DOHH2 (cell line): ENCODE measurements around the gene MYH13.

Experiments used
- H3F3A ChIP-seq: fragments of 200-600 bp; sonication (generic), shearing (Covaris generic); 2 replicates; pipeline ENCODE4 v1.6.0; 2016; ENCODE audit warnings: antibody characterized with exemption, mild to moderate bottlenecking; ENCODE audit not compliant: control insufficient read depth, insufficient read depth
- H3K27ac ChIP-seq: fragments of 200-600 bp; sonication (generic); 2 replicates; pipeline ENCODE4 v1.5.1; 2014; ENCODE audit warnings: low read depth, mild to moderate bottlenecking, low read length, moderate library complexity
- H3K27me3 ChIP-seq: fragments of 200-600 bp; sonication (generic); 2 replicates; pipeline ENCODE4 v1.6.1; 2014; ENCODE audit warnings: mild to moderate bottlenecking, low read length, mixed read lengths; ENCODE audit not compliant: control insufficient read depth
- H3K36me3 ChIP-seq: fragments of 200-600 bp; sonication (generic); 2 replicates; pipeline ENCODE4 v1.6.1; 2014; ENCODE audit warnings: mild to moderate bottlenecking, low read length, moderate library complexity, mixed read lengths; ENCODE audit not compliant: control insufficient read depth
- H3K4me1 ChIP-seq: fragments of 200-600 bp; sonication (generic); 2 replicates; pipeline ENCODE4 v1.6.1; 2014; ENCODE audit warnings: mild to moderate bottlenecking, low read length, mixed read lengths; ENCODE audit not compliant: control insufficient read depth
- H3K4me2 ChIP-seq: fragments of 200-600 bp; sonication (generic); 2 replicates; pipeline ENCODE4 v1.6.0; 2014; ENCODE audit warnings: mild to moderate bottlenecking, low read length, moderate library complexity
- H3K4me3 ChIP-seq: fragments of 200-600 bp; sonication (generic); 2 replicates; pipeline ENCODE4 v1.5.1; 2014; ENCODE audit warnings: mild to moderate bottlenecking, low read length, mixed read lengths
- H3K79me2 ChIP-seq: fragments of 200-600 bp; sonication (generic); 2 replicates; pipeline ENCODE4 v1.6.1; 2014; ENCODE audit warnings: mild to moderate bottlenecking, low read length, mixed read lengths; ENCODE audit not compliant: control insufficient read depth
- H3K9me2 ChIP-seq: fragments of 200-600 bp; sonication (generic); replicated peaks from 2 replicates; pipeline ENCODE4 v1.6.1; 2014; ENCODE audit warnings: mild to moderate bottlenecking, low read length, mixed read lengths; ENCODE audit not compliant: control insufficient read depth
- H3K9me3 ChIP-seq: fragments of 200-600 bp; sonication (generic); 2 replicates; pipeline ENCODE4 v1.6.1; 2014; ENCODE audit warnings: antibody characterized with exemption, low read length, mixed read lengths; ENCODE audit not compliant: control insufficient read depth, insufficient read depth
- H4K20me1 ChIP-seq: fragments of 200-600 bp; sonication (generic); 2 replicates; pipeline ENCODE4 v1.6.0; 2014; ENCODE audit warnings: low read depth, mild to moderate bottlenecking, antibody characterized with exemption, low read length, moderate library complexity; ENCODE audit not compliant: control insufficient read depth, insufficient read depth
- EZH2phosphoT487 ChIP-seq: fragments of 200-600 bp; sonication (generic); IDR thresholded peaks from 2 replicates; pipeline ENCODE4 v1.6.1; 2017; ENCODE audit warnings: borderline replicate concordance, mild to moderate bottlenecking, antibody characterized with exemption, low read length, moderate library complexity, mixed read lengths
- TF ChIP-seq, protein P1 (sequence below): fragments of 200-600 bp; sonication (generic); IDR thresholded peaks from one replicate; pipeline ENCODE4 v1.5.1; 2014; ENCODE audit warnings: antibody characterized with exemption, mild to moderate bottlenecking, low read depth, low read length; ENCODE audit not compliant: poor library complexity, severe bottlenecking

The MYH13 gene

DNA sequence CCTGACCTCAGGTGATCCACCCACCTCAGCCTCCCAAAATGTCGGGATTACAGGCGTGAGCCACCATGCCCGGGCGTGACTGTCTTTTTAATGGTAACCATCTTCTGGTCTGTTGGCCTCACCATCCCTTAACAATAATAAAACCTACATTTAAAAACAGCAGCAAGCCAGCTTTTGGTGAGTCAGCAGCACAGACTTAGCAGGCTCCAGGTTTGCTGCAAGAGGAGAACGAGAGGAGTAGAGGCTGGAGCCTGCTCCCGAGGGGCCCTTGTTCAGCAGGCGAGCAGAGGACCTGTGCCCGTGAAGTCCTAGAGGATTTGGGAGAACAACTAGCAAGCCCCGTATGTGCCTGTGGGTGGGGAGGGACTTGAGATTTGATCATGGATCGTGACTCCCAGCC is 35.7 kb downstream of the MYH13 start:
- no peaks in the 10 kb centered on the region for H3K27me3 ChIP-seq
- H3K4me1 ChIP-seq: no peaks in the 10 kb centered on the region
- H3K9me3 ChIP-seq: no peaks in the 10 kb centered on the region
- no peaks in the 10 kb centered on the region for H3K9me2 ChIP-seq
- no peak overlapping the region for H3K27ac ChIP-seq
- no peaks in the 10 kb centered on the region for H4K20me1 ChIP-seq
- H3K4me2 ChIP-seq: no peak overlapping the region
- no peaks in the 10 kb centered on the region for H3K36me3 ChIP-seq
- no peaks in the 10 kb centered on the region for H3K79me2 ChIP-seq
- TF ChIP-seq, protein P1, sequence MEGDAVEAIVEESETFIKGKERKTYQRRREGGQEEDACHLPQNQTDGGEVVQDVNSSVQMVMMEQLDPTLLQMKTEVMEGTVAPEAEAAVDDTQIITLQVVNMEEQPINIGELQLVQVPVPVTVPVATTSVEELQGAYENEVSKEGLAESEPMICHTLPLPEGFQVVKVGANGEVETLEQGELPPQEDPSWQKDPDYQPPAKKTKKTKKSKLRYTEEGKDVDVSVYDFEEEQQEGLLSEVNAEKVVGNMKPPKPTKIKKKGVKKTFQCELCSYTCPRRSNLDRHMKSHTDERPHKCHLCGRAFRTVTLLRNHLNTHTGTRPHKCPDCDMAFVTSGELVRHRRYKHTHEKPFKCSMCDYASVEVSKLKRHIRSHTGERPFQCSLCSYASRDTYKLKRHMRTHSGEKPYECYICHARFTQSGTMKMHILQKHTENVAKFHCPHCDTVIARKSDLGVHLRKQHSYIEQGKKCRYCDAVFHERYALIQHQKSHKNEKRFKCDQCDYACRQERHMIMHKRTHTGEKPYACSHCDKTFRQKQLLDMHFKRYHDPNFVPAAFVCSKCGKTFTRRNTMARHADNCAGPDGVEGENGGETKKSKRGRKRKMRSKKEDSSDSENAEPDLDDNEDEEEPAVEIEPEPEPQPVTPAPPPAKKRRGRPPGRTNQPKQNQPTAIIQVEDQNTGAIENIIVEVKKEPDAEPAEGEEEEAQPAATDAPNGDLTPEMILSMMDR: no peak
- no peak overlapping the region for H3K4me3 ChIP-seq
- H3F3A ChIP-seq: no peaks in the 10 kb centered on the region

DNA sequence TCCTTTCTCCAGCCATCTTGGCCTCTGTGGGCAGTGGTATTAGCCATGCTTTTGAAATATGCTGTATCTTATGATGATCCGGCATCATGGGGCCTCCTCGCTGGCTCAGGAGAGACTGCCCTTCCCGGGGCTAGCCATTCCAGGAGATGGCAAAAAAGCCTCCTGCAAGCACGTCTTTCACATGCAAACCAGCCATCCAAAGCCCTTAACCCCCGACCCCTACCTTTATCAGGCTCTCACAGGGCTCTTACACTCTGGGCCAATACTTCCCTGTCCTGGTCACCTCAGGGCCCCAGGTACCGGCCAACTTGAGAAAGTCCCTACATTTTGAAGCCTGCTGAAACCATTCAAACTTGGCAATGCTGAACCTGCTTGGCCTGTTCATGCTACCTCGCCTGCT is 36.4 kb downstream of the MYH13 start:
- no peaks in the 10 kb centered on the region for H3K9me3 ChIP-seq
- no peaks in the 10 kb centered on the region for H3K27me3 ChIP-seq
- no peaks in the 10 kb centered on the region for H3K36me3 ChIP-seq
- no peaks in the 10 kb centered on the region for H3F3A ChIP-seq
- no peaks in the 10 kb centered on the region for H4K20me1 ChIP-seq
- no peak overlapping the region for H3K4me2 ChIP-seq
- no peak overlapping the region for H3K27ac ChIP-seq
- no peak overlapping the region for H3K4me3 ChIP-seq
- no peak for TF ChIP-seq EZH2phosphoT487
- TF ChIP-seq, protein P1: no peak
- no peaks in the 10 kb centered on the region for H3K79me2 ChIP-seq
- no peaks in the 10 kb centered on the region for H3K9me2 ChIP-seq
- H3K4me1 ChIP-seq: no peaks in the 10 kb centered on the region

DNA sequence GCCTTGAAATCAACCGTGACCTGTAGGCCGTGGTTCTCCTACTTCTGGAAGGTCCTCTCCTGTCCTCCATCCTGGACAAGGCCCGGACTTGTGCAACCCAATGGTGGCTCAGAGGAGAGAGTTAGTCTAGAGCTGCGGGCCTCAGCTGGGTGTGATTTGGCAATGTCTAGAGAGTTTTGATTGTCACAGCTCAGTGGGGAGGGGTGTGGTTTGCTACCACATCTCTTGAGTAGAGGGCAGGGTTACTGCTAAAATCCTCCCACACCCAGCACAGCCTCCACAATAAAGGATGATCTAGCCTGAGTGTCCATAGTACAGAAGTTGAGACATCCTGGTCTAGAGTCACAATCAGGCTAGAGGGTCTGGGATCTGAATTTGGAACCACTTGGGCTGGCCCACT is 40.3 kb downstream of the MYH13 start:
- Histone ChIP-seq H3F3A (no peaks in the 10 kb centered on the region), H3K27me3 (no peaks in the 10 kb centered on the region), H3K36me3 (no peaks in the 10 kb centered on the region), H3K79me2 (no peaks in the 10 kb centered on the region), H3K4me2 (no peak overlapping the region), H3K4me3 (no peak overlapping the region), H3K4me1 (no peaks in the 10 kb centered on the region), H4K20me1 (no peaks in the 10 kb centered on the region), H3K9me2 (no peaks in the 10 kb centered on the region), H3K9me3 (no peaks in the 10 kb centered on the region), H3K27ac (no peak overlapping the region)
- TF ChIP-seq, protein P1: no peak
- TF ChIP-seq EZH2phosphoT487: no peak
